ENCODE data around the gene IL22RA2. TPM values are rescaled to one million over a fixed set of nuclear protein-coding genes. Genes with fewer than 3 reads are reported as not detected.

IL22RA2 gene
- total RNA-seq (under 1 TPM in 1 of 10 donors, not detected in 9; 0.12 TPM), polyA plus RNA-seq (not detected)
- long read RNA-seq, donor 1: 0 reads
- long read RNA-seq, donor 2: 0 reads
- long read RNA-seq, donor 3: 0 reads

- Histone ChIP-seq H3K27me3 (no peaks in the 10 kb centered on the region), H3K27ac (peak within 1 kb of the TSS in 2 of 10 donors; percentile 55 to 57), H3K9me3 (peaks cover 0 to 5% (median 0%) of the 10 kb centered on the region in 11 donors), H3K4me1 (peaks cover 0 to 18% (median 0%) of the 10 kb centered on the region in 9 donors), H3K4me3 (no peak within 1 kb of the TSS), H3K36me3 (no peaks in the 10 kb centered on the region)
- no peak for TF ChIP-seq CTCF (IDR thresholded peaks at IDR 0.05)
- DNase-seq (no peak), ATAC-seq (no peak)
- 94 to 95% methylated on average over 4 of the region's 4 CpGs for WGBS, 2 donors
- intact Hi-C loops (cut with DNase I): no loop called here
These were observed at the start of gene IL22RA2 for GRCh38 chr6:137173501-137173900. Gene IL22RA2 (minus strand): TSS chr6:137173644. CDS start chr6:137161749, 11,895 bp downstream.

- Histone ChIP-seq H3K36me3 (no peaks in the 10 kb centered on the region), H3K27me3 (no peaks in the 10 kb centered on the region), H3K4me1 (peaks cover 5 to 87% (median 51%) of the 10 kb centered on the region in 9 donors), H3K9me3 (no peaks in the 10 kb centered on the region), H3K4me3 (peak overlapping the region in 1 of 10 donors; percentile 5), H3K27ac (peak overlapping the region; percentile 61 to 99 (median 76))
- DNase-seq (peak in 1 of 2 donors; percentile 45), ATAC-seq (peak in 3 of 8 donors; percentile 18 to 36 (median 22))
- TF ChIP-seq CTCF (IDR thresholded peaks at IDR 0.05): no peak
- WGBS, 2 donors: 44 to 69% methylated on average over 3 of the region's 3 CpGs
- intact Hi-C loops (cut with DNase I): no loop called here
These were observed 48.9 kb upstream of the IL22RA2 start for GRCh38 chr6:137222381-137222780.

GRCh38 chr6:137219664-137220252 lies 46.3 kb upstream of the IL22RA2 start:
- DNase-seq: no peak
- intact Hi-C loops (cut with DNase I): loop anchor here in 4 of 10 donors (2.0 to 10.0 kb wide), 5 partner anchors 43 to 125 kb away; no protein-coding TSS in a partner anchor
- Histone ChIP-seq H3K27me3 (no peaks in the 10 kb centered on the region), H3K4me1 (peaks cover 5 to 87% (median 65%) of the 10 kb centered on the region in 9 donors), H3K9me3 (no peaks in the 10 kb centered on the region), H3K36me3 (peaks cover 0 to 4% (median 0%) of the 10 kb centered on the region in 9 donors), H3K27ac (peak overlapping the region; percentile 86 to 100 (median 98)), H3K4me3 (peak overlapping the region in 9 of 10 donors; percentile 71 to 93 (median 84))
- TF ChIP-seq CTCF (IDR thresholded peaks at IDR 0.05): no peak
- WGBS, 2 donors: 68 to 69% methylated on average over 6 of the region's 6 CpGs
- no peak for ATAC-seq

- intact Hi-C loops (cut with DNase I): loop anchor here in 4 of 10 donors (5.0 to 10.0 kb wide), 4 partner anchors 43 to 124 kb away; no protein-coding TSS in a partner anchor
- WGBS, 2 donors: 0% methylated on average over 58 to 64 of the region's 64 CpGs
- peak; percentile 98 to 99 for DNase-seq
- peaks cover 5 to 87% (median 67%) of the 10 kb centered on the region in 9 donors for H3K4me1 ChIP-seq
- TF ChIP-seq CTCF (IDR thresholded peaks at IDR 0.05): no peak
- peak; percentile 96 to 97 (median 96) for ATAC-seq
- H3K4me3 ChIP-seq: peak within 1 kb of the TSS; percentile 45 to 93 (median 84)
- H3K36me3 ChIP-seq: peaks cover 0 to 4% (median 0%) of the 10 kb centered on the region in 9 donors
- H3K27ac ChIP-seq: peak within 1 kb of the TSS; percentile 86 to 100 (median 98)
- H3K27me3 ChIP-seq: no peaks in the 10 kb centered on the region
- no peaks in the 10 kb centered on the region for H3K9me3 ChIP-seq
These were observed 45.6 kb upstream of the IL22RA2 start, which contains the start of gene IFNGR1 for GRCh38 chr6:137218917-137219663. Gene IFNGR1 (minus strand): TSS chr6:137219385. CDS start chr6:137219327, 58 bp downstream.

Data from heart right ventricle (tissue), 16 donors.